ENCODE results near the gene WWOX. TPM values are rescaled to one million over a fixed set of nuclear protein-coding genes. Genes with fewer than 3 reads are reported as not detected.

Gene WWOX
- polyA plus RNA-seq, 1 donor (not counting 4 experiments of a cell fraction or from before 2014, with no cell fraction given): 5.1 TPM

- H4K20me1 ChIP-seq (ENCODE audit: control insufficient read depth, extremely low read depth, insufficient read depth, low read length): no peaks in the 10 kb centered on the region
- H3K4me1 ChIP-seq (ENCODE audit: control insufficient read depth, extremely low read depth, insufficient read depth, low read length): no peaks in the 10 kb centered on the region
- FAIRE-seq (no peak), DNase-seq (ENCODE audit: low read depth, low spot score) (no peak)
- H3K79me2 ChIP-seq (ENCODE audit: control insufficient read depth, insufficient read depth, low read length): no peaks in the 10 kb centered on the region
- no peak overlapping the region for H3K9ac ChIP-seq (ENCODE audit: control insufficient read depth, extremely low read depth, insufficient read depth, low read length)
- H3K4me2 ChIP-seq (ENCODE audit: control insufficient read depth, extremely low read depth, insufficient read depth, low read depth, low read length): no peak overlapping the region
- no peak overlapping the region for H3K27ac ChIP-seq (ENCODE audit: control insufficient read depth, insufficient read depth, low read length)
- no peak overlapping the region for H3K4me3 ChIP-seq (ENCODE audit: control insufficient read depth in 2 of 3, extremely low read depth in 1 of 3, insufficient read depth in 2 of 3, low read depth in 1 of 3, low read length in 3 of 3)
- no peak overlapping the region for H2AFZ ChIP-seq (ENCODE audit: control insufficient read depth, low read length)
- dilution Hi-C loops (cut with MboI; ENCODE audit: extremely low pct_ligation_motif_present, low sequenced_read_pairs): no loop called here
- no peaks in the 10 kb centered on the region for H3K27me3 ChIP-seq (ENCODE audit: control insufficient read depth, extremely low read depth, insufficient read depth, low read length)
- H3K36me3 ChIP-seq (ENCODE audit: control insufficient read depth in 2 of 2, extremely low read depth in 1 of 2, insufficient read depth in 2 of 2, low read length in 2 of 2): no peaks in the 10 kb centered on the region
- no peaks in the 10 kb centered on the region for H3K9me1 ChIP-seq (ENCODE audit: control insufficient read depth, extremely low read depth, insufficient read depth, low read length)
- TF ChIP-seq EZH2 (IDR thresholded peaks at IDR 0.05; ENCODE audit: low read length) (no peak), CTCF (optimal IDR thresholded peaks at IDR 0.05 in 1 of 3, IDR thresholded peaks at IDR 0.05 in 1 of 3, conservative IDR thresholded peaks at IDR 0.05 in 1 of 3; ENCODE audit: extremely low read depth in 1 of 3, insufficient read depth in 2 of 3, low read length in 3 of 3) (no peak)
- H3K9me3 ChIP-seq (ENCODE audit: control insufficient read depth, low read depth, low read length): no peaks in the 10 kb centered on the region
Observed at GRCh38 chr16:78297066-78297666, 197.7 kb downstream of the WWOX start.

DNA sequence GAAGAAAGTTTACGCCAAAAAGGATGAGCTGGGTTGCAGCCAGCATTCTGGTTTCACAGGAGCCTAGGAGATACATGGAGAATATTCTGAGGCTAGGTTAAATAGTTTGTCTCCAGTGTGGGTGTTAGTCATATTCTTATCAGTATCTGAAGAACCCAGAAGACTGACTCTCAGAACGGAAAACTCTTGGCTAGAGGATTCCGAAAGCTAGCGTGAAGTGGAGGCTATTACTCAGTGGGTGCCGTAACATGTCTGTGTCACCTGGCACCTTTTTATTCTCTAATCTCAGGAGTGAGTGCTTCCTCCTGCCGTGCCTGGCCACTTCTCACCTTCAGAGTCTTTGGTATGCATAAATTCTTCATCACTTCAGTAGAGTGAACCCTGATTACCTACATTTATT is 199.5 kb downstream of the WWOX start:
- Histone ChIP-seq H3K36me3 (ENCODE audit: control insufficient read depth in 2 of 2, extremely low read depth in 1 of 2, insufficient read depth in 2 of 2, low read length in 2 of 2) (no peaks in the 10 kb centered on the region), H3K4me3 (ENCODE audit: control insufficient read depth in 2 of 3, extremely low read depth in 1 of 3, insufficient read depth in 2 of 3, low read depth in 1 of 3, low read length in 3 of 3) (no peak overlapping the region), H3K9me1 (ENCODE audit: control insufficient read depth, extremely low read depth, insufficient read depth, low read length) (no peaks in the 10 kb centered on the region), H3K4me1 (ENCODE audit: control insufficient read depth, extremely low read depth, insufficient read depth, low read length) (no peaks in the 10 kb centered on the region), H3K9me3 (ENCODE audit: control insufficient read depth, low read depth, low read length) (no peaks in the 10 kb centered on the region), H4K20me1 (ENCODE audit: control insufficient read depth, extremely low read depth, insufficient read depth, low read length) (no peaks in the 10 kb centered on the region), H3K4me2 (ENCODE audit: control insufficient read depth, extremely low read depth, insufficient read depth, low read depth, low read length) (no peak overlapping the region), H3K27ac (ENCODE audit: control insufficient read depth, insufficient read depth, low read length) (no peak overlapping the region), H3K27me3 (ENCODE audit: control insufficient read depth, extremely low read depth, insufficient read depth, low read length) (no peaks in the 10 kb centered on the region), H3K79me2 (ENCODE audit: control insufficient read depth, insufficient read depth, low read length) (no peaks in the 10 kb centered on the region), H2AFZ (ENCODE audit: control insufficient read depth, low read length) (no peak overlapping the region), H3K9ac (ENCODE audit: control insufficient read depth, extremely low read depth, insufficient read depth, low read length) (no peak overlapping the region)
- no peak for FAIRE-seq
- TF ChIP-seq EZH2 (IDR thresholded peaks at IDR 0.05; ENCODE audit: low read length) (no peak), CTCF (optimal IDR thresholded peaks at IDR 0.05 in 1 of 3, IDR thresholded peaks at IDR 0.05 in 1 of 3, conservative IDR thresholded peaks at IDR 0.05 in 1 of 3; ENCODE audit: extremely low read depth in 1 of 3, insufficient read depth in 2 of 3, low read length in 3 of 3) (no peak)
- dilution Hi-C loops (cut with MboI; ENCODE audit: extremely low pct_ligation_motif_present, low sequenced_read_pairs): no loop called here
- DNase-seq (ENCODE audit: low read depth, low spot score): no peak

All from keratinocyte (primary cell).